ENCODE data around the gene ZBTB46. TPM values are rescaled to one million over a fixed set of nuclear protein-coding genes. Genes with fewer than 3 reads are reported as not detected.

The ZBTB46 gene
- total RNA-seq, 1 experiment from 2014 or later = 1.0 TPM

DNA sequence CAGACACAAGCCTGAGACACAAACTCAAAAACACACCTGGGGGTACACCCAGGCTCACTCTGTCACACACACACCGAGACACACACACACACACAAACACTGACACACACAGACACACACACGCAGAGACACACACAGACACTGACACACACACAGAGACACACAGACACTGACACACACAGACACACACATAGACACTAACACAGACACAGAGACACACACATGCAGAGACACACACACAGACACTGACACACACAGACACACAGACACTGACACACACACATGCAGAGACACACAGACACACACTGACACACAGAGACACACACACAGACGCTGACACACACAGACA is 15.8 kb upstream of the ZBTB46 start:
- in situ Hi-C loops (cut with HindIII; ENCODE audit: low pct_unique_long_range_greater_than_20kb, low sequenced_read_pairs) = no loop called here
- no peak for DNase-seq (ENCODE audit: low read depth, low spot score)

DNA sequence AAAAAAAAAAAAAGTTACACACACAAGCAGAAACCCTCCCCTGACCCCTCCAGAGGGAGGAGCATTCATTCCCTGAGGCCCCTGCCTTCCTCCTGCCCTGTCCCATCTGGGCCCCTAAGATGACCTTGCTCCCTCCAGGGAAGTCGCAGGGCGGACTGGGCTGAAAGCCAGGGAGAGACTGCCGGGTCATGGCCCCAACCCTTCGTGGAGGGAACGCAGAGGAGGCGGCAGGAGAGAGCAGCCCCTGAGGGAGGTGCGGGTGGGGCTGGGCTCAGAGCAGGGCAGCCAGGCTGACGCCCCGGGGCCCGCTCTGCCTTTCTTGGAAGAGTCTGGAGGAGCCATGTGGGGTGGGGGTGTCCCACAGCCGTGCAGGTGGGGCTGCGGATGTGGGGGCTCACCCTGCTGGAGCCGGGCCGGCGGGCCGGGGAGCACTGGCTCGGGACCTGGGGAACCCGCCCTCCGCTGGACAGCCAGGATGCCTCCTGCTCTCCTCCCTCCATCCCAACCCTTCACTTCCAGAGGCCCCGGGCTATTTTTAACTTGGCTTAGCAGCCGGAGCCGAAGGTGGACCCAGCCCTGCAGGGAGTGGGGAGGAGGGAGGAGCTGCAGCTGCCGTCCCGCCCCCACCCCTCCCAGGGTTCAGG is 15.2 kb upstream of the ZBTB46 start:
- in situ Hi-C loops (cut with HindIII; ENCODE audit: low pct_unique_long_range_greater_than_20kb, low sequenced_read_pairs) = no loop called here
- DNase-seq (ENCODE audit: low read depth, low spot score) = no peak

DNA sequence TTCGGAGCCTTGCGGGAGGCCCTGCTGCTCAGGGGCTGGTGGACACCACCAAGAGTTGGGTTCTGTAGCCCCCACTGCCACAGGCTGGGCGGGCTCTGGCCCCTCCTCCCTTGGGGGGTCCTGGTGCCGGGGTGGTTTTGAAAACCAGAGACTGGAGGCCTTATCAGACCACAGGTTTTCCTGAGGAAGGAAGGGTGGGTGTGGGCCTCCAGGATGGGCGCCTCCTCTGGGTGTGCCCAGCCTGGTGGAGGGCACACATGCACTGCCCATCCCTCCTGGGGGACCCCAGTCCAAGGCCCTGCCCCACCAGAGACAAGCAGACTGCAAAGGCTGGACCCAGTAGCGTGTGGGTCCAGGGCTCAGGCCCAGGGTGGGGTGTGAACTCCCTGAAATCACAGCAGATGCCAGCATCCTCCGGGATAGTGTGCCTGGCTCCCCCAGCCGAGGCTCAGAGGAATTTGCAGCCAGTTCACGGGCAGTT is 13.5 kb upstream of the ZBTB46 start:
- no peak for DNase-seq (ENCODE audit: low read depth, low spot score)
- in situ Hi-C loops (cut with HindIII; ENCODE audit: low pct_unique_long_range_greater_than_20kb, low sequenced_read_pairs) = no loop called here

DNA sequence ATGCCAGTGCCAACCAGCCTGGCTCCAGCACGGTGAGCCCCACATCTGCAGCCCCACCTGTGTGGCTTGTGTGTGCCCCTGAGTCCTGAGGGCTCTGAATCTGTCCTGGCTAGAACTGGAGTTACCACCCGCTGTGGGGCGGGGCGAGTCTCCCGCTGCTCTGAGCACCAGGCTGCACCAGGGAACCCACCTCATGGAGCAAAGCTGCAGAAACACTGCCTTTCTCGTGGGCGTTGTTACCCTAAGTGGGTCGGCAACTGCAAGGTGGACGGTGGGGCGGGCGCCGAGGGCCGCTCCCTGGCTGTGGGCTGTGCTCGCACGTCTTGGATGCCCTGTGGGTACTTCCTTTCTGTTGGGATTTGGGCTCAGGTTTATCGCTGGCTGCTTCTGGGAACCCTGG is 12.7 kb upstream of the ZBTB46 start:
- DNase-seq (ENCODE audit: low read depth, low spot score) = no peak
- in situ Hi-C loops (cut with HindIII; ENCODE audit: low pct_unique_long_range_greater_than_20kb, low sequenced_read_pairs) = no loop called here

DNA sequence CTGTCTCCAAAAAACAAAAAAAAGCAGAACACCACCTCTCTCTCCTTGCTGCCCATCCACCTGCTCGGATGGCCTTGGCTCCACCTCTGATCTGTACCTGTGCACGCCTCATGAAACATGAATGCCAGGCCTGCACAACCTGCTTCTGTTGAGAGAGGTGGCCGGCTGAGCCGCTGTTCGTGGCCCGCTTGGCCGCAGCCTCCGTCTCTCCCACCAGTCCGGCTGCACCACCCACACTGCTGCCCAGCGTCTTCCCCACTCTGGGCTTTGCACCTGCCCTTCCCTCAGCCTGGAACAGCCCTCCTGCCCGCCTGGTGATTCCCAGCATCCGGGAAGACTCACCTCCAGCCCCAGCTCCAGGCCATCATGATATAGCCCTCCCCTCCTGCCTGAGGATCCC is 12.2 kb upstream of the ZBTB46 start:
- no peak for DNase-seq (ENCODE audit: low read depth, low spot score)
- in situ Hi-C loops (cut with HindIII; ENCODE audit: low pct_unique_long_range_greater_than_20kb, low sequenced_read_pairs) = no loop called here

DNA sequence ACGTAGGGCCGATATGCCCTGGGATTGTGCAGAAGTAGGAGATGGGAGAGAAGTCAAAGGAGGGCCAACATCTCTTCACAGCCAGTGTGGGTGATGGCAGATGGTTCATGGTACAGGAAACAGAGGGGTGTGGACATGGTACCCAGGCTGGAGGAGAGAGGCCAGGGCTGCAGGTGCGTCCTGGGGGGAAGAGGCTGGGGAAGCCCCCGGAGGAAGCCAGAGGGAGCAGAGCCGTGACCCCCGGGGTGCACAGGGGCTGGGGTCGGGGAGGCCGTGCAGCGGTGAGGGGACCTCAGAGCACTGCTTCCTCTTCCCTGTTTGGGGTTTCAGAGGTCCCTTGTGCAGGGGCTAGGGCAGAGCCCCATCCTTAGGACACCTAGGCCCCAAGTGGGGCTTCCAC is 11.2 kb upstream of the ZBTB46 start:
- in situ Hi-C loops (cut with HindIII; ENCODE audit: low pct_unique_long_range_greater_than_20kb, low sequenced_read_pairs) = no loop called here
- no peak for DNase-seq (ENCODE audit: low read depth, low spot score)

DNA sequence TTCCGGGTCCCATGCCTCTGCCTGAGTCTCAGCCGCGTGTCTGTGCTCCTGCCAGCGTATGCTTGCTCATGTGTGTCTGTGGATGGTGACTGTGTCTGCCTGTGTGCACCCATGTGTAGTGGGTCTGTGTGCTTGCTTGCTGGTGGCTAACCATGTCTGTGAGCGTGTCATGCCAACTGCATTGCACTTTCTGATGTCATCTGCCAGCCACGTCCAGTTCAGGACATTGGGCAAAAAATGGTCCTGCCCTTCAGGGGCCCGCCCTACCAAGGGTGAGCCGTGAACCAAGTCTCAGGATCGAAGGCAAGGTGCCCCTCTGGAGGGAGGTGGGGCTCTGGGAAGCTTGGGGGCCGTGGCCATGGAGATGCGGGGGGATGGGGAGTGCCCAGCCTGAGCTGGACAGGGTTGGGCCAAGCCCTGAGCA is 9.4 kb upstream of the ZBTB46 start:
- DNase-seq (ENCODE audit: low read depth, low spot score) = no peak
- in situ Hi-C loops (cut with HindIII; ENCODE audit: low pct_unique_long_range_greater_than_20kb, low sequenced_read_pairs) = no loop called here

DNA sequence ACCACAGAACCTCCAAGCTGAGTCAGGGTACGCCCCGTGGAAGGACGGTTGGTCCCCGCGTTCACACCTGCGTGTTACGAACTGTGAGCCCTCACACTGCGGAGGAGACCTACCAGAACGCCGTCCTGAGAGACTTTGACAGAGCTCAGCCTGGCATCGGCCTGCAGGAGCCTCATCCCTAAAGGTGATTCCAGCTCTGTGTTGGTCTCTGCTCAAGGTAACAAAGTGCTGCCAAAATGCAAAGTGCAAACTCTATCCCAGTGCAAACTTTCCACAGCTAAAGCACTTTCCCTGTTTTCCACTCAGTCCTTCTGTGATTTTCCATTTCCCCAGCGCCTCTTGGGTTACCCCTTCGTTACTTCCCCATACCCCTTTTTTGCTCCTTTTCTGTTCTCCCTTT is 8.6 kb upstream of the ZBTB46 start:
- in situ Hi-C loops (cut with HindIII; ENCODE audit: low pct_unique_long_range_greater_than_20kb, low sequenced_read_pairs) = no loop called here
- DNase-seq (ENCODE audit: low read depth, low spot score) = no peak

DNA sequence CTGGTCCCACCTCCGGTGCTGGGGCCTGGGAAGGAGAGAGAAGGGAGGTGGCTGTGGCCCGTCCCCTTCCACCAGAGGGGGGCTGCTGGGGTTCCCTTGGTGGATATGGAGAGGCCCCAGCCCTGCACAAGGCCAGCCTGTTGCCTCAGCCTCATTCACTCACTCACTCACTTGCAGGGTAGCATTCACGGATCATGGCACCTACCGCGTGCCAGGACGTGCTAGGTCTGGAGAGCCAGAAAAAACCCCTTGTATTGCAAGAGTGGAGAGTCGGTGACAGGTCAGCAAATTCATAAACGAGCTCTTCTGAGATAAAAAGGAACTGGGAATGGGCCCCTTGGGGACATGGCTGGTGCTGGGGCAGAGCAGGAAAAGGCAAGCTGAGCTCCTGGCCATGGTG is 6.4 kb upstream of the ZBTB46 start:
- in situ Hi-C loops (cut with HindIII; ENCODE audit: low pct_unique_long_range_greater_than_20kb, low sequenced_read_pairs) = no loop called here
- DNase-seq (ENCODE audit: low read depth, low spot score) = no peak

DNA sequence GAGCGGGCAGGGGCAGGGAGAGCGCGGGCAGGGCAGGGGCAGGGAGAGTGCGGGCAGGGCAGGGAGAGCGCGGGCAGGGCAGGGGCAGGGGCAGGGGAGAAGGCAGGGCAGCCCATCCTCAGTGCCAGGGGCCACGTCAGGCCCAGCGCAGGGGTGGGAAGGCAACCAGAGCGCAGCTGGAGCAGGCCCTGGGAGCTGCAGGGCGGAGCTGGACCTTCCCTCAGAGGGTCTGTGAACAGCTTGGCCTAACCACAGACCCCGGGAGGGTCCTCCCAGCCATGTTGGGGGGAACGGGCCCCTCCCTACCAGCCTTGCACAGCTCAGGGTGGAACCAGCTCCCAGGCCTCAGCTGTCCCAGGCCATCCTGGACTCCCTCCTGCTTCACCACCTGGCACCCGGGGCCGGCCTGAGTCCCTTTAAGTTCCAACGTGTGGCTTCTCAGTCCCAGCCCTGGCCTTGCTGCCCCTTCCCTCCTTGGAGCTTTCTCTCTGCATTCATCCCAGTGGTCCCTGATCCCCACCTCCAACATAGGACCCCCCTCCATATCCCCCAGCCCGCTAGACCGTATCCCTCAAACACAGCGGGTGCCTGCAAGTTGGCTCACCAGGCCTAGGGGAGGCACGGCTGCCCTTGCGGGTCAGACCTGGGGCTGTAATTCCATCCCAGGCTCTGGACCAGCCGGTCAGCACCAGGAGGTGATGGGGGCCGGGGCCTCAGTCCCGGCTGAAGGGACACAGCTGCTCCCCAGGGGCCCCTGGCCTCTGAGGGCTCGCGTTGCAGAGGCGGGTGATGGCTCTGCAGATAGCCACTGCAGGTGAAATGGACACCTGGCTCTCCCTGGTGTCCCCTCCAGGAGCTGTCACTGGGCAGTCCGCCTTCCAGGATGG is 5.6 kb upstream of the ZBTB46 start:
- no peak for DNase-seq (ENCODE audit: low read depth, low spot score)
- in situ Hi-C loops (cut with HindIII; ENCODE audit: low pct_unique_long_range_greater_than_20kb, low sequenced_read_pairs) = no loop called here

DNA sequence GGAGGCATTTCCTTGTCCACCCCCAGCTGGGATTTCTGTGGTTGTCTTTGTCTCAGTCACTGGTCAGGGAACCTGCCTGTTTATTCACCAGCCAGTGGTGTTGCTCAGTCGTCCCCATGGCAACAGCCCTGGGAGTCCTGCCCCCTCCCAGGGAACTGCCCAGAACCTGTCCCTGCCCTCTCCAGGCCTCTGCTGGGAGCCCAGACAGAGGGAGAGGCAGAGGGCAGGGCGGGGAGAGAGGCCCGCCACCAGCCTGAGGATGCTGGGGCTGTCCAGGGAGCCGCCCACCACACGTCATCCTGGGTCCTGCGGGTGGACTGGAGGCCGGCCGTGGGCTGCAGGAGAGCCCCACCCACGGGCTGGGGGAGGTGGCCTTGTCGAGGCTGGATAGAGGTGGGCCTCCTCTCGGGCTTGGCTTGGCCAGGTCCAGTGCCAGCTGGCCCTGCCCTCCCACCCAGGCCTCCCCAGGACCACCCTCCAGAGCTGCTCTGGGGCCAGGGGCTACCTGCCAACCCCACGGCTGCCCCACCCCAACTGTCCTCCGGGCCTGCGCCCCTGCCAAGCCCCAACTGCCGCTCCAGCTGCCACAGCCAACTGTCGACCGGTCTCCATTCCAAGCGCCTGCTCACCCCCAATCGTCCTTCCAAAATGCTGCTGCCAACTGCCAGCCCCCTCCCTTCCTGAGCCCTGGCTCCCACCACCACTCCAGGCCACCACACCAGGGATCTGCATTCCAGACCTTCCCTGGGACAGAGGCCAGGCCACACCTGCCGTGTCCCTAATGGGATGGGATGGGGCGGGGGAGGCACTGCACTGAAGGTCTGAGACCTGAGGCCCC is 4.2 kb upstream of the ZBTB46 start:
- DNase-seq (ENCODE audit: low read depth, low spot score) = peak; percentile 75
- in situ Hi-C loops (cut with HindIII; ENCODE audit: low pct_unique_long_range_greater_than_20kb, low sequenced_read_pairs) = no loop called here

DNA sequence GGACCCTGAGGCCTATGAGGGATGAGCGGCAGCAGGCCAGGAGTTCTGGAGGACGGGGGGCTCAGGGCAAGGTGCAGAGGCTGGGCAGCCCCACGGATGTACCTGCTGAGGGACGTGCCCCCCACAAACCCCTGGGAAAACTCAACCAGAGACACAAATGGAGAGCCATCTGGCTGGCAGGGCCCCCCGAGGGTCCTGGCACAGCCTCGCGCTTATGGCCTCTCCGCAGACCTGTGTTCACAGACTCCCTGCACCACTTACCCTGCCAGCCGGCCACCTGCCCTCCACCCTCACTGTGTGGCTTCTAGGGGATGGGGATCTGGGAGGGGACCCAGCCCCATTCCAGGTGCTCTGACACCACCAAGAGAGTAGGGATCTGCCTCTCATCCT is 3.4 kb upstream of the ZBTB46 start:
- in situ Hi-C loops (cut with HindIII; ENCODE audit: low pct_unique_long_range_greater_than_20kb, low sequenced_read_pairs) = no loop called here
- DNase-seq (ENCODE audit: low read depth, low spot score) = no peak

DNA sequence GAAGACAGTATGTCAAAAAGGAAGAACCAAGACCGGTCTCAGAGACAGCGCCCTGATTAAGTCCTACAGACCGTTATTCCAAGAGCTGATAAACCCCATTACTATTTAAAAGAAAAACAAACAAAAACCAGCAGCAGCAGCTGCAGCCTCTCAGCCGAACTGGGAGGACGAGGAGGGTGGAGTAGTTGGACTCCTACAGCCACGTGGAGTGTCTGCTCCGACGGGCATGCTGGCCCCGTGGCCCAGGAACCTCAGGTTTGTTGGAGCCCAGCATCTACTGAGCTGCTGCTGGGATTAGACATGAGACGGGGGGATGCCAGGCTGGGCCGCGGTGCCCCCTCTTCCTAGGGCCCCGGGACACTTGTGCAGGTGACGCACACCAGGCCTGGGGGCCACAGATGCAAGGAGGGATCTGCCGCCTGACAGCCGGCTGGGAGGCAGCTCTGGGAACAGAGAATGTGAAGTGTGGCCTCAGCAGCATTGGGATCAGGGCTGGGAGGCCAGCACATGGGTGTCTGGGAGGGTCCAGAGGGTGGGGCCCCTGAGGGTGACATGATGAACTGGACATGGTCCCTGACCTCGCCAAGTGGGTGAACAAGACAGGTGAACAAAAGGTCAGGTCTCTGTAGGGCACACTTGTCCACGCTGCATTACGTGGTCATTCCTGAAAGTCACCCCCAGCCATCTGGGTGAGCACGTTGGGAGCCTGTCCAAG is 2.9 kb upstream of the ZBTB46 start:
- DNase-seq (ENCODE audit: low read depth, low spot score) = no peak
- in situ Hi-C loops (cut with HindIII; ENCODE audit: low pct_unique_long_range_greater_than_20kb, low sequenced_read_pairs) = no loop called here

DNA sequence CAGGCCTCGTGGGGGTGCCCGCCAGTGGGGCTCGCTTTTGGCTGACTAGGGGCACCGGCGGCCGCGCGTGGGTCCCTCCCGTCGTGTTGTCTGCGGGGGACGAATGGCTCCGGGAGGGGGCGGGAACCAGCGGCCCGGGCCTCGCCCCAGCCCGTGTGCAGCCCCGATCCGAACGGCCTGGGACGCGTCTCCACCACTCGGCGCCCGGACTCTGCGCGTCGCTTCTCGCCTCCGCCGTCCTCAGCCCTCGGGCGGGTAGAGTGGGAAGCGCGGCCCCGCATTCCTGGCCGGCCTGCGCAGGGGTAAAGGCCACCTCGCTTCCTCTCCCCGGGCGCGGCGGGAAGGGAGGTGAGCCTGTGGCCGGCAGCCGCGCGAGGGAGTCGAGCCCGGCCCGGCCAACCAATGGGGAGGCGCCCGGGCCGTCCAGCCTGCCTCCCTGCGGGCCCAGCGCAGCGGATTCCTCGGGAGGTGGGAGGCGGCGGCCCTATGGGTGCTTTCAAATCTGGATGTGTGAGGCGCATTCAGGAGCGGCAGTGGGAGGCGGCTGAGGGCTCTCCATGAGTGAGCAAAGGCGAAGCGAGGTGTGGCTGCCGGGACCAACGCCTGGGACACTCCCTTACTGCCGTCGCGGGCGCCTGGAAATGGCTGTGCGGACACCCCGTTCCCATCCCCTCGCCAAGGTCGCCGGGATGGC is 1.1 kb upstream of the ZBTB46 start:
- in situ Hi-C loops (cut with HindIII; ENCODE audit: low pct_unique_long_range_greater_than_20kb, low sequenced_read_pairs) = no loop called here
- no peak for DNase-seq (ENCODE audit: low read depth, low spot score)

DNA sequence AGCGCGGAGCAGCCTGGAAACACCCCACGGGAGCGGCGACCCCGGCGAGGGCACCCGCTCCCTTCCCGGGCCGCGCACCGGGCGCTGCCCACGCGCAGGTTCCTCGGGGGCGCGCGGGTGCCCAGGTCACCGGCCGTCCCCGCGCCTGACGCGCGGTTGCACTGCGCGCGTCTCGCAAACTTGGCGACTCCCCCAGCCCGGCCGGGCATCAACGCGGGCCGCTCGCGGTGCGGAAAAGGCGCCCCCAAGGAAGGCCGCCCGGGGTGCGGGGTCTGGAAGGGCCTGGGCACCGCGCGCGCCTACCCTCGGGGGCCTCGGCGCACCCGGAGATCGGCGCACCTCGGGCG is 555 bp upstream of the ZBTB46 start:
- in situ Hi-C loops (cut with HindIII; ENCODE audit: low pct_unique_long_range_greater_than_20kb, low sequenced_read_pairs) = no loop called here
- no peak for DNase-seq (ENCODE audit: low read depth, low spot score)

DNA sequence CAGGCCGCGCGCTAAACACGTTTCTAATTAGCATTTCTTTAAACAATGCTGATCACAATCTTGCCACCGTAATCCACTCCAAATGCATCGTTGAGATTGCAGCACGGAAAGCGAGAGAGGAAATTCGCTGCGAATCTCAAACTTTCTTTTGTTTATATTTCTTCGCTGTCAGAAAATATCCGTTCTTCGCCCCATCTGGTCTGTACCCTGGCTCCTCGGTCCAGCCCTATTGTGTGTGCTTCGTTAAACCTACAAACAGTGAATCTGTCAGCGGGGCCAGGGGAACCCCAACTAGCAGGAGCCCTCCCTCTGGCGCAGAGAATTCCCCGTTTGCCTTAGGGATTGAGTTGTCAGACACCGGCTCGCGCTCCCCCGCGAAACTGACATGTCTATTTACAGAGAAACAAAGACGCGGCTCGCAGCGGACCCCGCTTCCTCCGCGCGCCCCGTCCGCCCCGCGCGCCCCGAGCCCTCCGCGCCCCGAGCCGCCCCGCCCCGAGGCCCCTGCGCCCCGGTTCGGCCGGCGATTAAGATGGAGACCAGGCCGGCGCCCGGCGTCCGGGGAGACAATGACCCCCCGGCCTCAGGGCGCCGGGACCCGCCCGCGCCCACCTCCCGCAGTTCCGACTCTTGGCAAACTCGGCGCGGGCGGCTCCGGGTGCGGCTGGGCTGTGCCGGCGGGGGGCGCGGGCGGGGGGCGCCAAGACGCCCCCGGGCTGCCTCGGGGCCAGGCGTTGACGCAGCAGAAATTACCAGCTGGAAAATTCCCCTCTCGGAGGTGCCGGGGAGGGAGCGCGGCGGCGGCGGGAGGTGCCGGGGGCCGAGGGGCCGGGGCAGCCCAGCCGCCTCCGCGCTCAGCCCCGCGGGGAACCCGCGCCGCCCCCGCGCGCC is 874 bp downstream of the ZBTB46 start:
- in situ Hi-C loops (cut with HindIII; ENCODE audit: low pct_unique_long_range_greater_than_20kb, low sequenced_read_pairs) = no loop called here
- DNase-seq (ENCODE audit: low read depth, low spot score) = no peak

DNA sequence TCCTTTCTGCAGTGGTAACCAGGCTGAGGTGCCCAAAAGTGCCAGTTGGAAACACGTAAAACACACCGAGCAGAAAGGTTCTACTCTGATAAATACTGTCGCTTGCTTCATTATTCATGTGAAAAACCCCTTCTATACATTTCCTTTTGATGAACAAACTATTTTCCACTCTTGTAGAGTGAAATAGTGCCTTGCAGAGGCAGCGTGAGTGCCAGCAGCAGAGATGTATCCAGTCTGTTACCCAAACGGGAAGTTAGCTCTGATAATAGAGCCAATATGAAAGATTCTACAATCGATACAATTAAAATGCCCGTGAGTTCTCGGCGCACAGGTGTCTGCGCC is 1.5 kb downstream of the ZBTB46 start:
- no peak for DNase-seq (ENCODE audit: low read depth, low spot score)
- in situ Hi-C loops (cut with HindIII; ENCODE audit: low pct_unique_long_range_greater_than_20kb, low sequenced_read_pairs) = no loop called here

Measured in SK-MEL-5 (cell line).